Stimulated activated CD8-positive, alpha-beta memory T cell treated with anti-CD3 and anti-CD28 coated beads, Interleukin-15, amount 100 ng/mL, for 4 hours (primary cell): Measurements from ENCODE around the gene ENG.

Source experiments
- DNase-seq, 2 donors: peaks; one replicate each; pipeline ENCODE4 v3.0.0-alpha.2; 2020; ENCODE audit warnings: low read depth in 2 of 2

The ENG gene

DNA sequence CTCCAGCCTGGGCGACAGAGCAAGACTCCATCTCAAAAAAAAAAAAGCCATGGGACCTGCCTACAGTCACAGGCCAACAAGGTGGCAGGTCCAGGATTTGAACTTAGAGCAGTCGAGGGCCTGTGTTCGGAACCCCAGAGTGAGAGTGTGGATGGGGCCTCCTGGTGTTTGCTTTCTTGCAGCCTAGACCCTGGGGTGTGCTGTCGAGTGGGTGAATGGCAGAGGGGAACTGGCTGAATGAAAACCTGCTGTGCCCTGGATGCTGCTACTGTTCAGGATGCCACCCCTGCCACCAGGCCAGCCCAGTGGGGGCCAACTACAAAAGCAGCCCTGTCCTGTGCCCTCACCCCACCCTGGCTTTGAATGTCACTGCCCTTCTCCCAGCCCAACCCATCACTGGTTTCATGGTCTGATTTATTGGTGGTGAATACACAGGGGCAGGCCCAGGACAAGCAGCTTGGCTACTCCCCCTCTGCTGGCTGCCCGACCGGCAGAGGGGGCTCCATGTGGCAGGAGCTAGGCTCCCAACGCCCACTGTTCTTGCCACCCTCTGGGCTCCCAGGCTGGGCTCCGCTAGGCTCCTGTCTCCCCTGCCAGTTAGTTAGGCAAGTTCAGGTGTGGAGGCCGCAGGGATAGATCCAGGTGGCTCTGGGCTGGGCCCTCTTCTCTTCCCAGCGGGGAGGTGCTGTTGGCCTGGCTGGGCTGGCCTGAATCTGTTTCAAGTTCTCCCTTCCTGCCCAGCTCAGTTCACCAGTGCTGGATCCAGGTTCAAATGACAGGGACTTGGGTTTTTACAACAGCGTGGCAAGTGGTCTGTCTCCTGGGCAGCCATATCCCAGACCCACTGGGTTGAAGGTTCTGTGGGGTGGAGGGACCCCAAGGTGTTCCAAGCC lies 39.6 kb downstream of the ENG start:
- DNase-seq, result no peak

DNA sequence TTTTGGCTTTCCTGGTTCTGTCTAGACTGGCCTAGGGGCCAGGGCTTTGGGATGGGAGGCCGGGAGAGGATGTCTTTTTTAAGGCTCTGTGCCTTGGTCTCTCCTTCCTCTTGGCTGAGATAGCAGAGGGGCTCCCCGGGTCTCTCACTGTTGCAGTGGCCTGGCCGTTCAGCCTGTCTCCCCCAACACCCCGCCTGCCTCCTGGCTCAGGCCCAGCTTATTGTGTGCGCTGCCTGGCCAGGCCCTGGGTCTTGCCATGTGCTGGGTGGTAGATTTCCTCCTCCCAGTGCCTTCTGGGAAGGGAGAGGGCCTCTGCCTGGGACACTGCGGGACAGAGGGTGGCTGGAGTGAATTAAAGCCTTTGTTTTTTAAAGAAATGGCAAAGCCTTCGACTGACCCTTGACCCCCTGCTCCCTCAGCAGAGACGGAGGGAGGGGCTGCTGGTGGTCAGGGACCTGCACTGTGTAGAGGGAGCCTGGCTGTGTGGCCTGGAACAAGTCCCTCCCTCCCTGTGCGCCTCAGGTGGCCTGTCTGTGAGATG lies 40.7 kb downstream of the ENG start:
- DNase-seq, result no peak

DNA sequence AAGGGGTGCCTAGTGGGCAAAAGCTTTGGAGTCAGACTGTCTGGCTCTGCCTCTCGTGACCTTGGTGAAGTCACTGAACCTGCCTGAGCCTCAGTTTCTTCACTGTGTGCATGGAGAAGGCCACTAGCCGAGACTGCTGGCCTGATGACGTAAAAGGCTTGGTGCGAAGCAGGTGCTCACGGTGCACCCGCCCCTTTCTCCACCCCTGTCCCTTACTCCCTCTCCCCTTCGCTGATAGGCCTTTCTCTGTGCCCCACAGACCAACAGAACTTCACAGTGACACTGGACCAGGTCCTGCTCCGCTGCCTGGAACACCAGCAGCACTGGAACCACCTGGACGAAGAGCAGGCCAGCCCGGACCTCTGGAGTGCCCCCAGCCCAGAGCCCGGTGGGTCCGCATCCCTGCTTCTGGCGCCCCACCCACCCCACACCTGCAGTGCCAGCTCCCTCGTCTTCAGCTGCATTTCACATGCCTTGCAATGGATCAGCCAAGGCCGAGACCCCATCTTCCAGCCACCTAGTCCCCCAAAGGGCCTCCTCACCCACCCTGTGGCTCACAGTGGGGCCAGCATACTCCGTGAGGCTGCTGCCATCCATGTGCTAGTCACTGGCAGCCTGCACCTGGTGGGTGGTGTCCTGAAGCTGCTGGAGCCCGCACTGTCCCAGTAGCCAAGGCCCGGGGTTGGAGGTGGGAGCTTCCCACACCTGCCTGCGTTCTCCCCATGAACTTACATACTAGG lies 41.4 kb downstream of the ENG start:
- no peak for DNase-seq

DNA sequence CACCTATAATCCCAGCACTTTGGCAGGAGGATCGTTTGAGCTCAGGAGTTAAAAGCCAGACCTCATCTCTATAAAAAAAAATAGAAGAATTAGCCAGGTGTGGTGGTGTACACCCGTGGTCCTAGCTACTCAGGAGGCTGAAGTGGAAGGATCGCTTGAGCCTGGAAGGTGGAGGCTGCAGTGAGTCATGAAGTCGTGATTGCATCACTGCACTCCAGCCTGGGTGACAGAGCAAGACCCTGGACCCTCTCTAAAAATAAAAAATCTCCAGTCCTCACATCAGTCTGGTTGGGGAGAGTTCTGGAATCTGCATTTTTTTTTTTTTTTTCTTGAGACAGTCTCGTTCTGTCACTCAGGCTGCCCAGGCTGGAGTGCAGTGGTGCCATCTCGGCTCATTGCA lies 42.4 kb downstream of the ENG start:
- no peak for DNase-seq

DNA sequence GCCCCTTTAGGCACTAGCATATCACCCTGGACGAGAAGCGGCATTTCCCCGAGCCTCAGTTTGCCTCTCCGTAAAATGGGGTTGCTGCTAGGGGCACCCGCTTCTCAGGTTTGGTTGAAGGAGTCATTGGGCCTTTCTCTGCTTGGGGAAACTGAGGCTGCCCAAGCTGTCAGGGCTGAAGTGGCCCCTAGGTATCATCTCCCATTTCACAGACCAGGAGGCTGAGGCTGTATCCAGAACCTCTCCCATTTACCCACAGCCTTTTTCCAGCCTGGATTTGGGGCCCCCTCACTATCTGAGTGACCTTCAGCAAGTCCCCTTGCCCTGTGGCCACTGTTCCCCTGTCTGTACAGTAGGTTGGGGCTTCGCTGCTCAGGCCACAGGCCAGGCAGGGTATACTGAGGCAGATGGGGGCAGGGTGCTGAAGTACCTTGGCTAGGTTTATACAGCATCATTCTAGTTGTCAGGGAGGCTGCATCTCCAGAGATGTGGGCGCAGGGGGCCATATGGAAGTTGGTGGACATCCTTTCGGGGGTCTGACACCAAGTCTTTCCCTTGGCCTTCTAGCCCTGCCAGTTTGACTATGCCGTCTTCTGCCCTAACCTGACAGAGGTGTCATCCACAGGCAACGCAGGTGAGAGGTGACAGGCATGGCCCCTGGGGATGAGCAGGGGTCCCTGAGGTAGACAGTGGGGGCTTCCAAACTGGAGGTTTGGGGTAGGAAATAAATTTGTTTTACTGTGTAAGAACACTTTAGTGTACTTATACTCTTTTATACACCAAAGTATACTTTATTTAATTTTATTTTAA lies 43.9 kb downstream of the ENG start:
- no peak for DNase-seq

DNA sequence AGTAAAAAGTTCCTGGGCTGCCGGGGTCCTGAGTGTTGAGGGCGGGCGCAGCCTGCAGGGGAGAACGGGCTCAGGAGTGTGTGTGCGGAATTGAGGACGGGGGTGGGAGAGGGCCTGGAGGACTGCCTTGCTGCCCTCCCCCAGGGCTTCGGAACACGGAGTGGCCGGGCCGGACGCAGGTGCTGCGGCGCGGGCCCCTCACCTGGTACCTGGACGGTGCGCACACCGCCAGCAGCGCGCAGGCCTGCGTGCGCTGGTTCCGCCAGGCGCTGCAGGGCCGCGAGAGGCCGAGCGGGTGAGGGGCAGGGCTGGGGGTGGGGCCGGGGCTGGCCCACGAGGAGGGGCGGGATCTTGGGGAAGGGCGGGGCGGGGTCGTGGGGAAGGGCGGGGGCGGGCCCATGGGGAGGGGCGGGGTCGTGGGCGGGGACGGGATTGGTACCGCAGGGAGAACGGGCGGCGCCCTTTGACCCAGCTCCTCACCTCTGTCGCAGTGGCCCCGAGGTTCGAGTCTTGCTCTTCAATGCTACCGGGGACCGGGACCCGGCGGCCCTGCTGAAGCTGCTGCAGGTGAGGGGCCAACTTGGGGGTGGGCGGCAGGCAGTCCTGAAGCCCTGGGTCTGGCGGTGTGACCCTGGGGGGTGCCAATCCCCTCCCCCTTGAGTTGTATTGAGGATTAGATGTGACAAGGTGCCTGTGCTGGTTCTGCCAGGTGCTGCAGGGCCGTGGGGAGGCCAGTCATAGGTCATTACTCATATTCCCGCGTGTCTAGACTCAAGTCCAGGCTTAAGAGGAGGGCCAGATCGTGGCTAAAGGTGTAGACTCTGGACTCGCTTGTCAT lies 44.7 kb downstream of the ENG start:
- DNase-seq, result no peak

DNA sequence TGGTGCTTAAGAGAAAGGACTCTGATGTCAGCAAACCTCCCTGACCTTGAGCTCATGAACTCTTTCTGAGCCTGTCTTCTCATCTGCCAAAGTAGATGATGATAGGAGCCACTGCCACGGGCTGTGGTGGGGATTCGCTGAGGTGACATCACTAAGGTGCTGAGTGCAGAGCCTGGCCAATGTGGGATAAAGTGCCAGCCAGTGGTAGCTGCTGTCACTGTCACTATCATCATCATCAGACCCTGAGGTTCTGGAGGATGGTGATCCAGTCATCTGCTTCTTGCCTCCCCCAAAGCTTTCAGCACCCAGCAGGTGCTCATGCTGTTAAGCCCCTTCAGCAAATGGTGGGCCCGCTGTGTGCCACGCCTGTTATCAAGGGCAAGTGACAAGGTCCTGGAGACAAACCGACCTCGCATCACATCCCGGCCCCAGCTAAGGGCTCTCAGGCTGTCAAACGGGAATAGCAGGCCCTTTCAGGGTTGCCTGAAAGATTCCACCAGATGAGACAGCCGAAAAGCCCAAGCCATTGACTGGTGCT lies 45.4 kb downstream of the ENG start:
- DNase-seq, result no peak

DNA sequence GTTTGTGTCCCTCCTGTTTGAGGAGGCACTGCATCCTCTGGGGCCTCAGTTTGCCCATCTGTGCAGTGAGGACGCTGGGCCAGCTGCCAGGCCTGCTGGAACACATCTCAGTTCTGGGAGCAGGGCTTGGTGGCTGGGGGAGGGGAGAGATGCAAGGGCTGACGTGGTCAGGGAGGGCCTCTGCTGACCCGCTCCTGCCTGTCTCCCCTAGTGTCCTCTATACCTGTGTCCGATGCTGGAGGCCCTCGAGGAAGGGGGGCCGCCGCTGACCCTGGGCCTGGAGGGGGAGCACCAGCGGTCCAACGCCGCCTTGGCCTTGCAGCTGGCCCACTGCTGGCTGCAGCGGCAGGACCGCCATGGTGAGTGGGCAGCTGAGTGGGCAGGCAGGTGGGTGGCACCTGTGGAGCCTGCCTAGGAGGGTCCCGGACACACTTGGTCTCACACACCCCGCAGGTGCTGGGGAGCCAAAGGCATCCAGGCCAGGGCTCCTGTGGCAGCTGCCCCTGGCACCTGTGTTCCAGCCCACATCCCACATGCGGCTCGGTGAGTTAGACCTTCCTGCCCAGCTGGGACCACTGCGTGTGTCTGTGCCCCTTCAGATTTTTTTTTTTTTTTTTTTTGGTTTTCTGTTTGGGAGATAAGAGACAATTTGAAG lies 46.0 kb downstream of the ENG start:
- no peak for DNase-seq

DNA sequence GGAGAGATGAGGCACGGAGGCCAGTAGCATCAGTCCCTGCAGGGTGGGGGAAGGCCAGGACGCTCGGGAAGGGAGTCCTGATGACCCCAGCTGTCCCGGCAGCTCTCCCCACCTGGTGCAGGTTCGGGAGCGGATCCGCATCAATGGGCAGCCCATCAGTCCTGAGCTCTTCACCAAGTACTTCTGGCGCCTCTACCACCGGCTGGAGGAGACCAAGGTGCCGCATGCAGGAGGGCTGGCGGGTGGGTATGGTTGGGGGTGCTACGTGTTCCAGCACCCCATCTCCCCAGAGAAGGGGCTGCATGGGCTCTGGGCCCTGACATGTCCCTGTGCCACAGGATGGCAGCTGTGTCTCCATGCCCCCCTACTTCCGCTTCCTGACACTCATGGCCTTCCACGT lies 47.6 kb downstream of the ENG start:
- no peak for DNase-seq

DNA sequence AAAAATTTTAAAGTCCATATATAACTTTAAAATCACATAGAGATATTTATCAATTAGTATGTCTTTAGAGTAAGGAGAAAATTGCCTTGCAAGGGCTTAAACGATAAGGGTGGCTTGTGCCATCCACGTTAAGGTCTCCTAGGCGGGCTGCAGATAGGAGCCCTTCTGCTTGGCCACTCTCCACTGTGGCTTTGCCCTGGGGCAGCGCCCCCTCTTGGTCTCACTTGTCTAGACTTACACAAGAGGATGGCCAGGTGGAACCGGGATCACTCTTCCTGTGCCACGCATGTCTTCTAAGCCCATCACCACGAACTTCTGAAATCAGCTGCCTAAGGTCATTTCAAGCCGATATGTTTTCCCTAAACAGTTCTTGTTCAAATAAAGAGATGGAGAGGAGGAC lies 48.8 kb downstream of the ENG start:
- DNase-seq, result no peak

DNA sequence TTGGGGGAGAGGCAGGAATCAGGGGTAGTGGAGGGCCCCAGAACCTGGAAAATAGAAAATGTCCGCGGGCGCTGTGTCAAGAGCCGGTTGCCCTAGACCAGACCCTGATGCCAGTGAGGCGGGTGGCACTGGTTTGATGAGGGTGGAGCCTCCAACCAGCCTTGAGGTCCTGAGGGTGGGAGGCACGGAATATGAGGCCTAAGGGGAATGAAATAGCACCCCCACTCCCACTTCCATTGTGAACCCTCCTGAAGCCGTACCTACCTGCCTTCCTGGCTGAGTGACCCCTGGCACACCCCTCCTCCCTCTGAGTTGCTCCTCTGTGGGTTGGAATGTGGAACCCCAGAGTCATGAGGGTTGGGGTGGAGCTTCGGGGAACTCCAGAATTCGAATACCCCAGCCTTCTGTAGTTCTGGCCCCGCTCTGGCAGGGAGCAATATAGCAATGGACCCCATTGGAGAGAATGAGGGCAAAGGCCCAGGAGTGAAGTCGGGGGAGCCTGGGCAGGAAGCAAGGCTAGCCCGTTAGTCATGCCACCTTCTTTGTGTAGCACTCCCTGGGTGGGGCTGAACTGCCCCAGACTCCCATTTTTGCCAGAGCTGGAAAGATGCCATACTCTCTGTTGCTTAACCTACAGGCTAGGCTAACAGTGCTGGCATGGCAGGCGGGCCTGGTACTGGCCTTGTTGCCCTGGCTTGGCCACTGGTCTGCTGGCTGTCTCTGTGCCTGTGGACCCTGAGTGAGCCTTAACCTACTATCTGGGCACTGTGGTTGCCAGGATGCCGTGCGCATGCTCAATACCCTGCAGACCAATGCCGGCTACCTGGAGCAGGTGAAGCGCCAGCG lies 50.7 kb downstream of the ENG start:
- DNase-seq, result no peak

DNA sequence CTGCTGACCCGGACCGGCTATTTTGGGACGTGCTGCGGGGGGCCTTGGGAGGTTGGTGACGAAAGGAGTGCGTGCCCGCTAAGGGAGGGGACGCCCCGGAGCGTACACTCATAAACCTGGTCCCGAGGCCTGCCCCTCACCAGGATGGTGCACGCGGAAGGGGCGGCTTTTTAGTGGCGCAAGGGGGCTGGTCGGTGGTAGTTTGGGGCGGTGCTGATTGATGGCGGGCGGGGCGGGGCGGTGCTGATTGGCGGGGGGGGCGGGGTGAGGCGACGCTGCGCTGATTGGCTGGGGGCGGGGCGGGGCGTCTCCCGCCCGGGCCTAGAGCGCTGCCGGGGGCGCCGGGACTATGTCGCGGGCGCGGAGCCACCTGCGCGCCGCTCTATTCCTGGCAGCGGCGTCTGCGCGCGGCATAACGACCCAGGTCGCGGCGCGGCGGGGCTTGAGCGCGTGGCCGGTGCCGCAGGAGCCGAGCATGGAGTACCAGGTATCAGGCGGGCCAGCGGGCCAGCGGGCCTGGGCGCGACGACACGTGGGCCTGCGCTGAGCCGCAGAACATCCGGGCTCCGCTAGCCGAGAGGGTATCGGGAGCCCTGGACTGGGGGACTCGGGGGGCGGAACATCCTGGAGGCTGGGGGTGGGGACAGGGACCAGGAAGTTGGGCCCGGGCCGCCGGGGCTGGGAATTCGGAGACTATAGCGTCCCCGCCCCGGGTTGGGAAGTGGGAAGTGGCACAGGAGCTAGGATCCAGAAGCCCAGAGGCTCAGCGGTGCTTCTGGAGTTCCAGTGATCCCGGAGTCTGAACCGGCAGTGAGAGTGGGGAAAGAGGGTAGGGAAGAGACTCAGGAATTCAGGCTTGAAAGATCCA lies 51.6 kb downstream of the ENG start, which contains the start of gene FPGS:
TSS of gene FPGS (plus strand) at position 307 of the 868 bp plus-strand sequence. CDS start at position 350, 43 bp downstream.
- DNase-seq, result peak; percentile 53 to 73

DNA sequence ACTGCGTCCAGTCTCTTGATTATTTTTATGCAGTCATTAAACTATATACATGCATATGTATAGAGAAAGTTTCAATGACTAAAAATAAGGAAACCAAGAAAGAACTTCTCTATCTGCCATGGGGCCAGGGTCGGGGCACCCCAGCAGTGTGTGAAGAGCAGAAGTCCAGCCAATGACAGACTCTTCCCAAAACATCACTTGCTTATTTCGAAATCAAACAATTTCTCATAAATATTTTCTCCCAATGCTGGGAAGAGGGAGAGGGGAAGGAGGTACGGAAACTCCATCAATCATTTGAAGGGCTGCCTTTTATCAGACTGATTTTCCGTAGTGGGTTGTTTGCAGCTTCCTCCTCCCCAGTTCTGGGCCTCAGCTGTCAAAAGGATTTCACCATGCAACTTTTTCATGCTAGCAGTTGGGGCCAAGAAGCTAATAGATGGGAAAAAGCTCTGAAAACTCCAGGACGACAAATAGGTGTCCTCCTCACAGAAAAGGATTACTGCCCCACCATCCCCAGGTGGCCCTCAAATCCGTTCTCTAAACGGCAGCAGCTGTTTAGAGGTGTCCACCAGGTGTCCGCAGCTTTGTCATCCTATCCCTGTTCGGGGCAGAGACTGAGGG lies 52.4 kb downstream of the ENG start:
- no peak for DNase-seq

DNA sequence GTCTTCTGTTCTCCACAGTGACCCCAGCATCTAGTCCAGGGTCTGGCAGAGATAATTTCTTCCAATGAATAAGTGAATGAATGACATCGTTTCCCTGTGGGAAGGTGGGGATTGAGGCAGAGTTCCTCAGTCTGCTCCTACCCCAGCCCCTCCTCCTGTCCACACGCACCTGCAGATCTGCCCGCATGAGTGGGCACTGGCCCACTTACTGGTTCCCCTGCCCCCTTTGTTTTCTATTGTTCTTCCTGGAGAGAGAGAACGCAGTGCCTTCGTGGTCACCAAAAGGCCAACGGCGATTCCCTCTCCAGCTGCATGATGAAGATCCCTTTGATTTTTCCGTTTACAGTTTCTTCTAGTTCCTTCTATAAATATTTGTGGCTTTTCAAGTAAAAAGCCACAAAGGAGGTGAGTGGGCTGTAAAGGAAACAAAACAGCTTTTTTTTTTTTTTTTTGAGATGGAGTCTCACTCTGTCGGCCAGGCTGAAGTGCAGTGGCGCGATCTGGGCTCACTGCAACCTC lies 57.5 kb downstream of the ENG start:
- no peak for DNase-seq

DNA sequence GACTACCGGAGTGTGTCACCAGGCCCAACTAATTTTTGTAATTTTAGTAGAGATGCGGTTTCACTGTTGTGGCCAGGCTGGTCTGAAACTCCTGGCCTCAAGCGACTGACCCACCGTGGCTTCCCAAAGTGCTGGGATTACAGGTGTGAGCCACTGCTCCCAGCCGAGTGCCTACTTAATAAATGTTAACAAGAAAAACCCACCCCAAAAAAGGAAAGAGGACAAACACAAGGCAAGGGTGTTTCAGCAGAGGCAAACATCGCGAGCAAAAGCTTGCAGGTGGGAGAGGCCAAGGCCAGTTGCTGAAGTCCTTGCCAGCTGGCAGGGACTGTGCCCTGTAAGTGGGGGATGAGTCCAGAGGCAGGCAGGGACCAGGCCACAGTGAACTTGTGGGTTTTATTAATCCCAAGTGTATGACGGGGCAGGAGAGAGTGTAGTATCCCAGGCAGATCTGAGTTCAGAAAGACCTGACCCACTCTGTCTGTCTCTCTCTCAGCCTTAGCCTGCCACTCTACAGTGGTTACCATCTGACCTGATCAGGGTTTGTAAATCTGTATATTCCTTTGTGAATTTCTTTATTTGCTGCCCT lies 58.1 kb downstream of the ENG start:
- DNase-seq, result no peak

DNA sequence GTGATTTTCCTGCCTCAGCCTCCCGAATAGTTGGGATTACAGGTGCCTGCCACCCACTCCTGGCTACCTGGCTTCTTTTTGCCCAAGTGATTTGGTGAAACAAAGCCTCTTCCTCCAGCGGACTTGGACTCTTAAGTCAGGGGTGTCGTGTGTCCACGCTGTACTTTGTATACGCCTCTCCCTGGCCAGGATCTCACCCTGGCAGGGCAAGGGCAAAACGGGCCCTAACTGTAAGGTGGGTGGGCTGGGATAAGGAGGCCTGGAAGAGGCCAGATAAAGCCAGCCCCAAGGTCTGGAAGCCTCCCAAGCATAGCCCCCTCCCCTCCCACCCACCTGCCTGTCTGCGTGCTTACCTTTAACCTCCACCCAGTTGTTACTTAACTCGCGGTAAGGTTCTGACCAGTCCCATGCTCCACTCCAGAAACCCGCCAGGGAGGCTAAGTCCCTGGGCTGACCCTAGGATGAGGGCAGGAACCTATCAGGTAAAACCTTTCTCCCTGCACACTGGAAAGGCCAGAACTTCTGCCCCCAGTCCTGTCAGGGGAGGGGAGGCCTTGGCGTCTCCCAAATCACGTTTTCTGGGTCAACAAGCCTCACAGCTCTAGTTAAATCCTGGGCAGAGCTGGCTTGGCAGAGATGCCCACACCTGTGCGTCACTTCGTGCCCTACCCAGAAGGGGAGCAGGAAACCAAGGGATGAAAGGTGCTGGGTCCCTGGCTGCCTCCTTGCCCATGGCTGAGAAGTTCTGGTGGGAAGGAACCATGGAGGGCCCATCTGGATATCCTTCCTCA lies 60.3 kb downstream of the ENG start:
- DNase-seq, result no peak
